ENCODE results near the gene WDR5B. TPM values are rescaled to one million over a fixed set of nuclear protein-coding genes. Genes with fewer than 3 reads are reported as not detected.

Gene WDR5B
- total and polyA plus RNA-seq, 4 donors: 2.8 to 7.5 (median 4.9) TPM

DNA sequence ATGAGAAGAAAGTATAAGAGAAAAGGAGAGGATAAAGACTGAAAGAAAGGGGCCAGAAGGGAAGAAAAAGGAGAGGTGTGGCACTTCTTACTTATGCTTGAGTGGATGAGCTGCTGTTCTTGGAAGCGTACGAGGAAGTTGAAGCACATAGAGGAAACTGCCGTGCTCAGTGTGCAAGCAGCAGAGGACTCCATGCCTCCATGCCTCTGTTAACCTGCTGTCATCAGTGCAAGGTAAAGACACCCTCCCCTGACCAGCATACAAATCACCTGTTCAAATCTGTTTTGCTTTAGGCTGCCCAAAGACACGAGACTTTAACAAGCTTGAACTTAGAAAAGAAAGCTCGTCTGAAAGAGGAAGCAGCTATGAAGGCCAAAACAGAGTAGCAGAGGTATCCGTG, 6.4 kb downstream of the WDR5B start:
- Histone ChIP-seq H3K27me3 (ENCODE audit: control insufficient read depth in 3 of 3, insufficient read depth in 3 of 3, low read length in 2 of 3) (no peaks in the 10 kb centered on the region), H3K4me3 (no peak overlapping the region), H3K9ac (ENCODE audit: insufficient read depth in 1 of 2, low read length in 2 of 2) (no peak overlapping the region), H3K36me3 (ENCODE audit: control insufficient read depth in 4 of 4, insufficient read depth in 4 of 4, low read length in 4 of 4) (peaks cover 0 to 24% (median 16%) of the 10 kb centered on the region in 4 donors), H3K9me3 (ENCODE audit: control insufficient read depth in 4 of 4, insufficient read depth in 3 of 4, low read length in 3 of 4) (no peaks in the 10 kb centered on the region), H3K27ac (ENCODE audit: low read depth in 1 of 2, low read length in 1 of 2) (peak overlapping the region in 1 of 2 donors; percentile 46), H3K4me1 (ENCODE audit: control insufficient read depth in 5 of 5, insufficient read depth in 5 of 5, low read length in 5 of 5) (peaks cover 0 to 3% (median 1%) of the 10 kb centered on the region in 5 donors)
- ATAC-seq (ENCODE audit: insufficient read depth, low FRiP score) (no peak), DNase-seq (no peak)
- TF ChIP-seq, protein P1, sequence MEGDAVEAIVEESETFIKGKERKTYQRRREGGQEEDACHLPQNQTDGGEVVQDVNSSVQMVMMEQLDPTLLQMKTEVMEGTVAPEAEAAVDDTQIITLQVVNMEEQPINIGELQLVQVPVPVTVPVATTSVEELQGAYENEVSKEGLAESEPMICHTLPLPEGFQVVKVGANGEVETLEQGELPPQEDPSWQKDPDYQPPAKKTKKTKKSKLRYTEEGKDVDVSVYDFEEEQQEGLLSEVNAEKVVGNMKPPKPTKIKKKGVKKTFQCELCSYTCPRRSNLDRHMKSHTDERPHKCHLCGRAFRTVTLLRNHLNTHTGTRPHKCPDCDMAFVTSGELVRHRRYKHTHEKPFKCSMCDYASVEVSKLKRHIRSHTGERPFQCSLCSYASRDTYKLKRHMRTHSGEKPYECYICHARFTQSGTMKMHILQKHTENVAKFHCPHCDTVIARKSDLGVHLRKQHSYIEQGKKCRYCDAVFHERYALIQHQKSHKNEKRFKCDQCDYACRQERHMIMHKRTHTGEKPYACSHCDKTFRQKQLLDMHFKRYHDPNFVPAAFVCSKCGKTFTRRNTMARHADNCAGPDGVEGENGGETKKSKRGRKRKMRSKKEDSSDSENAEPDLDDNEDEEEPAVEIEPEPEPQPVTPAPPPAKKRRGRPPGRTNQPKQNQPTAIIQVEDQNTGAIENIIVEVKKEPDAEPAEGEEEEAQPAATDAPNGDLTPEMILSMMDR (IDR thresholded peaks at IDR 0.05; ENCODE audit: control extremely low read depth, extremely low read depth): no peak
- WGBS, 2 donors: 36 to 63% methylated on average over 6 of the region's 6 CpGs

DNA sequence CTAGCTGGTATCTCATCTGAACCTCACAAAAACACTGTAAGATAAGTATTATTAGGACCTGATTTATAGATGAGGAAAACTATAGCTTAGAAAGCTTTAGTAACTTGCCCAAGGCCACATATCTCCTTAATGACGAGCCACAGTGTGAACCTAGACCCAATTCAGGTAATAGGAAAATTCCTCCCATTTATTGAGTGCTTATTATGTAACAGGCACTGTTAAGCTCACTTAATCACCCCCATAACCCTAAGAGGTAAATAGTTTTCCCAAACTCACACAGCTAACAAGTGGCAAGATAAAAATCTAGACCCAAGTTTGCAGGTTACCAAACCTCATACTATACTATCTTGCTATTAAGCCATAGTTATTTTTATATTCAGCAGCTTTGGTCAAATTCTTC, 7.9 kb downstream of the WDR5B start:
- WGBS, 2 donors: 91 to 97% methylated on average over 1 of the region's 1 CpG
- DNase-seq (no peak), ATAC-seq (ENCODE audit: insufficient read depth, low FRiP score) (no peak)
- H3K27me3 ChIP-seq (ENCODE audit: control insufficient read depth in 3 of 3, insufficient read depth in 3 of 3, low read length in 2 of 3): no peaks in the 10 kb centered on the region
- H3K4me3 ChIP-seq: no peak overlapping the region
- H3K9ac ChIP-seq (ENCODE audit: insufficient read depth in 1 of 2, low read length in 2 of 2): no peak overlapping the region
- no peak overlapping the region for H3K27ac ChIP-seq (ENCODE audit: low read depth in 1 of 2, low read length in 1 of 2)
- no peaks in the 10 kb centered on the region for H3K9me3 ChIP-seq (ENCODE audit: control insufficient read depth in 4 of 4, insufficient read depth in 3 of 4, low read length in 3 of 4)
- TF ChIP-seq, protein P1 (IDR thresholded peaks at IDR 0.05; ENCODE audit: control extremely low read depth, extremely low read depth): no peak
- H3K36me3 ChIP-seq (ENCODE audit: control insufficient read depth in 4 of 4, insufficient read depth in 4 of 4, low read length in 4 of 4): peaks cover 0 to 34% (median 21%) of the 10 kb centered on the region in 4 donors
- peaks cover 0 to 2% (median 0%) of the 10 kb centered on the region in 5 donors for H3K4me1 ChIP-seq (ENCODE audit: control insufficient read depth in 5 of 5, insufficient read depth in 5 of 5, low read length in 5 of 5)

DNA sequence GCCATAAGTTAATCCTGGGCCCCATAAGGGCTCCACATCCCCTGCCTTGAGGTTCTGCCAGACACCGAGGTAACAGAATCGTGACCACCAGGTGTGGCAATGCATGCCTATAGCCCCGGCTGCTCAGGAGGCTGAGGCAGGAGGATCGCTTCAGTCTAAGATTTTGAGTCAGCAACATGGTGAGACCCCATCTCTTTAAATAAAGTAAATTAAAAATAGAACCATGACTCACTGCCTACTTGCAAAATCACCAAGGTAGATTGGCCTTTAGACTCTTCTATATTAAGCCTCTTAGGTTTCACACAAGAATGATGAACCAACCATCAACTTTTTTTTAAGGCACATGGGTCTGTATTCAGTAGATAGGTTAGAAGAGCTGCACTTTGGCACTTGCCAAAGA, 9.7 kb downstream of the WDR5B start:
- no peak for DNase-seq
- peak overlapping the region in 1 of 2 donors; percentile 21 for H3K27ac ChIP-seq (ENCODE audit: low read depth in 1 of 2, low read length in 1 of 2)
- peaks cover 0 to 2% (median 0%) of the 10 kb centered on the region in 5 donors for H3K4me1 ChIP-seq (ENCODE audit: control insufficient read depth in 5 of 5, insufficient read depth in 5 of 5, low read length in 5 of 5)
- WGBS, 2 donors: 92 to 95% methylated on average over 4 of the region's 4 CpGs
- peaks cover 0 to 35% (median 22%) of the 10 kb centered on the region in 4 donors for H3K36me3 ChIP-seq (ENCODE audit: control insufficient read depth in 4 of 4, insufficient read depth in 4 of 4, low read length in 4 of 4)
- TF ChIP-seq, protein P1 (IDR thresholded peaks at IDR 0.05; ENCODE audit: control extremely low read depth, extremely low read depth): no peak
- no peak overlapping the region for H3K9ac ChIP-seq (ENCODE audit: insufficient read depth in 1 of 2, low read length in 2 of 2)
- H3K4me3 ChIP-seq: no peak overlapping the region
- H3K9me3 ChIP-seq (ENCODE audit: control insufficient read depth in 4 of 4, insufficient read depth in 3 of 4, low read length in 3 of 4): no peaks in the 10 kb centered on the region
- ATAC-seq (ENCODE audit: insufficient read depth, low FRiP score): no peak
- H3K27me3 ChIP-seq (ENCODE audit: control insufficient read depth in 3 of 3, insufficient read depth in 3 of 3, low read length in 2 of 3): no peaks in the 10 kb centered on the region

DNA sequence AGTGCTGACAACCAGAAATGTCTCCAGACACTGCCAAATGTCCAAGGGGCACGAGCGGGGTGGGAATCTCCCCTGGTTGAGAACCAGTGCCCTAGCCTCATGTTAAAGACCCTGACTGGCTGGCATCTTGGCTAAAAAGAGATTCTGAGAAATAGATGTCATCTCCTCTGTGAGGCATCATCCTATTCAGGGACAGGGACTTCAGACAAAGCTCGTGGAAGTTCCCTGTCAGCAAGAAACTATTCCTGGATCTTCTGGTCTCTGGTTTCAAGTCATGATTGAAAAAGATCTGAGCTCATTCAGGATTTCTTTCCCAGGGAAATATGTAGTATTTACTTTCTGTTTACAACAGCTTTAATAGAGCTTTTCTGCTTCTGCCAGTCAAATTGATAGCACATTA, 10.8 kb downstream of the WDR5B start:
- H3K27me3 ChIP-seq (ENCODE audit: control insufficient read depth in 3 of 3, insufficient read depth in 3 of 3, low read length in 2 of 3): no peaks in the 10 kb centered on the region
- ATAC-seq (ENCODE audit: insufficient read depth, low FRiP score): no peak
- TF ChIP-seq, protein P1 (IDR thresholded peaks at IDR 0.05; ENCODE audit: control extremely low read depth, extremely low read depth): no peak
- H3K4me1 ChIP-seq (ENCODE audit: control insufficient read depth in 5 of 5, insufficient read depth in 5 of 5, low read length in 5 of 5): peaks cover 0 to 2% (median 0%) of the 10 kb centered on the region in 5 donors
- no peak overlapping the region for H3K27ac ChIP-seq (ENCODE audit: low read depth in 1 of 2, low read length in 1 of 2)
- no peak overlapping the region for H3K9ac ChIP-seq (ENCODE audit: insufficient read depth in 1 of 2, low read length in 2 of 2)
- H3K36me3 ChIP-seq (ENCODE audit: control insufficient read depth in 4 of 4, insufficient read depth in 4 of 4, low read length in 4 of 4): peaks cover 0 to 32% (median 20%) of the 10 kb centered on the region in 4 donors
- no peak overlapping the region for H3K4me3 ChIP-seq
- no peaks in the 10 kb centered on the region for H3K9me3 ChIP-seq (ENCODE audit: control insufficient read depth in 4 of 4, insufficient read depth in 3 of 4, low read length in 3 of 4)
- 79 to 96% methylated on average over 3 of the region's 3 CpGs for WGBS, 2 donors
- no peak for DNase-seq

Measured in lung (tissue), 12 donors.